NCI-H146 treated with DMSO at 0.1 percent for 48 hours (cell line): Measurements from ENCODE around the gene PLK2.

Experiments
- DNase-seq: peaks from one replicate; lab custom pipeline; 2025; ENCODE audit not compliant: unreplicated experiment; lab: John Stamatoyannopoulos, UW

PLK2 gene

DNA sequence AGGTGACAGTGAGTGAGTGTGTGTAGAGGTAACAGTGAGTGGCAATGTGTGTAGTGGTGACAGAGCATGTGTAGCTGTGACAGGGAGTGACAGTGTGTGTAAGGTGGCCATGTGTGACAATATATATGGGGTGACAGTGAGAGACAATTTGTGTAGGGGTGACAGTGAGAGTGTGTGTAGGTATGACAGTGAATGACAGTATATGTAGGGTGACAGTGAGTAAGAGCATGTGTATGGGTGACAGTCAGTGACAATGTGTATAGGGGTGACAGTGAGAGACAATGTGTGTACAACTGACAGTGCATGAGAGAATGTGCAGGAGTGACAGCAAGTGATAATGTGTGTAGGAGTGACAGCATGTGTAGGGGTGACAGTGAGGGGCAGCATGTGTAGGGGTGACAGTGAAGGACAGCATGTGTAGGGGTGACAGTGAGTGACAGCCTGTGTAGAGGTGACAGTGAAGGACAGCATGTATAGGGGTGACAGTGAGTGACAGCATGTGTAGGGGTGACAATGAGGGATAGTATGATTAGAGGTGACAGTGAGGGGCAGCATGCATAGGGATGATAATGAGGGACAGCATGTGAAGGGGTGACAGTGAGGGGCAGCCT lies 21.3 kb upstream of the PLK2 start:
- no peak for DNase-seq

- DNase-seq, result no peak
Measured at GRCh38 chr5:58477760-58478376, 18.0 kb upstream of the PLK2 start.

DNA sequence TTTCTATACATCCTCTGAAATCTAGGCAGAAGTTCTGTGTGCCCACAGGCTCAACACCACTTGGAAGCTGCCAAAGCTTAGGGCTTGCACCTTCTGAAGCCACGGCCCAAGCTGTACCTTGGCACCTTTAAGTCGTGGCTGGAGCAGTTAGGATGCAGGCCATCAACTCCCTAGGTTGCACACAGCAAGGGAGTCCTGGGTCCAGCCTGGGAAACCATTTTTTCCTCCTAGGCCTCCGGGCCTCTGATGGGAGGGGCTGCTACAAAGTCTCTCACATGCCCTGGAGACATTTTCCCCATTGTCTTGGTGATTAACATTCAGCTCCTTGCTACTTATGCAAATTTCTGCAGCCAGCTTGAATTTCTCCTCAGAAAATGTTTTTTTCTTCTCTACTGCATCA lies 15.5 kb upstream of the PLK2 start:
- DNase-seq, result no peak

- DNase-seq, result no peak
Measured at GRCh38 chr5:58469896-58470295, 10.0 kb upstream of the PLK2 start.

DNA sequence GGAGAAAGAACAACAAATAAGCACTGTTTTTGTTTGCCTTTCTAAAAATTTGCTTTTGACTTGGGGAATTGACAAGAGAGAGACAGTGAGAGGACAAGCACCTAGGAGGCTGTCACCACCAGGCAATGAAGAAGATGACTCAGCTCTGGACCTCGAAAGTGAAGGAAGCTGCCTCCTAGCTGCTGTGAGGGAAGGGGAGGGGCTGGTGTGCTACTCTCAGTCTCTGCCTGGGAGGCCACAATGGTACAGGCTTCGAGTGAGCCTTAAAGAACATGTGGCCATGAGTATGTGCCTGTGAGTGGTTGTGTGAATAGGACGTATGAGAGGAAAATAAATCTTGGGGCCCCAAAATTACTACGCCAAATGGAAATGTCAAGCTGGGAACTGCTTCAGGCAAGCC lies 7.1 kb upstream of the PLK2 start:
- DNase-seq, result no peak

DNA sequence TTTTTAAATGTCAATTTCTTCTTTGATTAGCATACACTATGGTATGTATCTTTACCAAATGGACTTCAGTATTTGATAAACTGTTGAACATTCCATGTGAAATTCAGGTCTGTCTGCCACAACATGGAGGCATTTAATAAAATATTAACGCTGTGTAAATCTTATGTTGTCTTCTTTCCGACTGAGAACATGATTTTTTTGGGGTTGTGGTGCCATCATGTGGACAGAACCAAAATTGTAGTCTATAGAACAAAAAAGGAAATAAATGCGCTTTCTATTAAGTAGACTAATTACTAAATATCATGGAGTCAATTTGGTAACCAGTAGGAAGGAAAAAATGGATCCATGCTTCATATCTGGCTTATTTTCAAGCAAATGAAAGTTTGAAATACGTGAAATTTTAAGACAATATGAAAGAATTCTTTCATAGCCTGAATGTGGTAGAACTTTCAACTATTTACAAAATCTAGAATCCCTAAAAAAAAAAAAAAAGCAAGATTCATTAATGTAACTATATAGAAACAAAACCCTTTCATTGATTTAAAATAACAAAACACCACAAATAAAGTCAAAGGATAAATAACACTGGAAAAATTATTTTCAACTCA lies 2.8 kb upstream of the PLK2 start:
- DNase-seq, result peak; percentile 31

- peak; percentile 19 for DNase-seq
Measured at GRCh38 chr5:58462154-58462553, 2.3 kb upstream of the PLK2 start.

- peak; percentile 74 for DNase-seq
Measured at GRCh38 chr5:58460732-58461286, 923 bp upstream of the PLK2 start.

DNA sequence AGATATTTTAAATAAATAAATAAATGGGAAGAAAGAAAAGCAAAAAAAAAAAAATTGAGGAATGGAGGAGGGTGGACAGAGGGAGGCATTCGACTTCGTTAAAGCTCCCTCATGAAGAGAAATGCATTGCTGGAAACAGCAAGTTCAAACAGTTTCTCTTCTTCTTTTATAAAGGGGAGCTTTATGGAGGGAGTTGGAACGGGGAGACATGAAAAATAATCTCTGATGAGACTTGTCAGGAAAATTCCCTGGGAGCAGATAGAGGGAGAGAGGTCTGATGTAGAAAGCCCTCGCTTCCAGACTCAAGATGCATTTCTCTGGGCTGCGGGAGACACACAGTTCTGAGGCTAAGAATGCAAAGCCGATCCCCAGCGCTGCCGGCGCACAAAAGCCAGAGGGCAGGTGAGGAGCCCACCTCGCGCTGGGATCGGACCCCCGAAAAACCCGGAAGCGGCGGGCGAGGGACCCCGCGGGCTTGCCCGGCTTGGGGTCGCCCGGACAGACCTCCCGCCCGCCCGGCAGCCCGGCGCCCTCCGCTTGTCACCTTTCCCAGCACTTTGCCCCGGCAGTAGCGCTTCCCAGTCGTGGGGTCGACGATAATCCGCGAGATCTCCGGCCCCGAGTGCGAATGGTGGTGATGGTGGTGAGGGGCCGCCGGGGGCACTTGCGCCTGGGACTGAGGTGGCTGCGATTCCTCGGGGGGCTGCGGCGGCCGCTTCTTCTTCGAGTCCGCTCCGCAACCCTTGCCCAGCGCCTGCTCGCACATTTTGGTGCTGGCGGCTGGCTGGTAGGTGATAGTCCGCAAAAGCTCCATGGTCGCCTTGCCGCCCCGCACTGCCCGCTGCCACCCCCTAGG lies 512 bp downstream of the PLK2 start:
- DNase-seq, result peak; percentile 16

DNA sequence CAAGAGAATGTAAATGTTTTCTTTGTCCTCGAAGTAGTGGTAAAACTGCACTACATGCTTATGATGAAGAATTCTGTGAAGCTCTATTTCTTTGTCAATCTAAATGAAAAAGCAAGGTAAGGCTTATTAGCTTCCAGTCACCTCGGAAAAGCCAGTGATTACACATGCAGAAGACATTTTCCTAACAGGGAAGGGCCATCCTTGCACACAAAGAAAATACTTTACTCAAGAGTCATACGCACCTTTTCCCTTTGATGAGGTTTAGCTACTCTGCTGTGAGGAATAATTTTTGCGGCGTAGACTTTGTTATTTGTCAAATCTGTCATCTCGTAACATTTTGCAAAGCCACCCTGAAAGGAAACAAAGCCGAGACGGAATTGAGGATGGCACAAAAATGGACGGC lies 1.1 kb downstream of the PLK2 start:
- no peak for DNase-seq

DNA sequence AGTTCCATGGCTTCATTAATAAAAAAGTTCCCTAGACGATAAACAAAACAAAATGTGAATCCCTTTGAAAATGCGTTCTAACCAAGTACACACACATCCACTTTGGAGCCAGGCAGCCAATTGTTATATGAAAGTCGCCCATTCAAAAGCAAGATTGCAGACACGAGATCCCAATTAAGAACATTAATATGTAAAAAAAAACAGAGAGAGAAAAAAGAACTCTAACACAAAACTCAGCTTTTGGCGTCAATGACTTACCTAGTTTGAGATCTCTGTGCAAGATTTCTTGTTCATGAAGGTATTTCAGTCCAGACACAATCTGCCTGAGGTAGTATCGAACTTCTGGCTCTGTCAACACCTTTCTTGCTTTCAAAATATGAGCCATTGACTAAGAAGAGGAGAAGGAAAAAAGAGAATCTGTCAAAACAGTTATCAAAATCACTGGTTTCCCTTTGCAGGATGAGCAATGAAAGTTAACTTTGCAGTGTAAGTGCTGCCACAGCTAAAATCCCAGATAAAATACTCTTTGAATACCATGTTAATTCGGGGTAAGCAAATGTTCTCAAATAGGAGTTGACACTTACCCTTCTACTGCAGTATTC lies 1.6 kb downstream of the PLK2 start:
- no peak for DNase-seq

DNA sequence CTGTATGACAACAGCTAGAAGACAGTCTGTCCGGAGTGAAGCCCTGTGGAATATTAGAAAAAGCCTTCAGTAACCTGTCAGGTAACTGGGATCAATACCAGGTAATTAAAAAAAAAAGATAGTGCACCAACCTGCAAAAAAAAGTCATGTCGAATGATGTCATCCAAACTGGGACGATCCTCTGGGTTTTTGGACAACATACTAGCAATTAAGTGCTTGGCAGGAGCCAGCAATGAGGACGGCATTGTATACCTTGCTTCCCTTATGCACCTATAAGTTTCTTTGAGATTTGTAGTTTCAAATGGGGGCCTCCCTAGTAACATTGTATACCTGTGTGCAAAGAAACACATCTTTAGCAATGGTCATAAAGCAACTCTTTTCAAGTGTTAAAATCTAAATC lies 2.8 kb downstream of the PLK2 start:
- no peak for DNase-seq

DNA sequence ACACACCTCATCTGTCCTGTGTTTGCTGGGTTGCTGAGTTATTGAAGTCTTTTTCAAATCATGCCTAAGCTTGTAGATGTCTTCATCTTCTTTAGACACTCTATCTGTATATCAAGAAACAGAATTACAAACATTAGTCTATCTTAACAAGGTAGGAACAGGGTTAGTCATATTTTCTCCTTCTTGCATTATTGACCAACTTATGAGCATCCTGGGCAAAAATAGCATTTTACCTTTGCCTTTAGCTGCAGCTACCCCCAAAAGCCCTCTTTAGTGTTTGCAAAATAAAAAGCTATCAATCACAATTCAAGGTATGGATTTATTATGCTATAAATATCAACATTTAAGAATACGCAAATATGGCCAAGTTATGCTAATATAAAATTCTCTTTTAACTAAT lies 3.4 kb downstream of the PLK2 start:
- no peak for DNase-seq

- DNase-seq, result no peak
Measured at GRCh38 chr5:58456026-58456425, 3.9 kb downstream of the PLK2 start.

- no peak for DNase-seq
Measured at GRCh38 chr5:58455480-58455879, 4.4 kb downstream of the PLK2 start.

DNA sequence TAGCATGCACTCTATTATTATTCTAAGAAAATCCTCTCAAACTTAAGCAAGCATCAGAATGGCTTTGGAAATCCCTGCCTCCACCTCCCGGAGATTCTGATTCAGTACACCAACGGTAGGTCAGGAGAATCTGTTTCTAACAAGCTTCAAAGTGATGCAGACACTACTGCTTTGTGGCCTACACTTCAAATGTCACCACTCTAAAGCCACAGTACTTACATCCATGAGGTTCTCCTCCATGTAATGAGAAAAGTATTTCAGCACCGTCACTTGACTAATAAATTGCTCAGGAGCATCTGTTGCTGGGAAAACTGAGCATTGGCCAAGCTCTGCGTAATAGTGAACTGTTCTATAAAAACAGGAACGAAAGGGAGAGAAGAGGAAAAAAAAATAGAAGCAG lies 4.8 kb downstream of the PLK2 start:
- DNase-seq, result no peak

GRCh38 chr5:58454025-58454424 lies 5.9 kb downstream of the PLK2 start:
- no peak for DNase-seq

- no peak for DNase-seq
Measured at GRCh38 chr5:58453306-58453705, 6.6 kb downstream of the PLK2 start.

GRCh38 chr5:58452566-58453258 lies 7.2 kb downstream of the PLK2 start:
- DNase-seq, result no peak

DNA sequence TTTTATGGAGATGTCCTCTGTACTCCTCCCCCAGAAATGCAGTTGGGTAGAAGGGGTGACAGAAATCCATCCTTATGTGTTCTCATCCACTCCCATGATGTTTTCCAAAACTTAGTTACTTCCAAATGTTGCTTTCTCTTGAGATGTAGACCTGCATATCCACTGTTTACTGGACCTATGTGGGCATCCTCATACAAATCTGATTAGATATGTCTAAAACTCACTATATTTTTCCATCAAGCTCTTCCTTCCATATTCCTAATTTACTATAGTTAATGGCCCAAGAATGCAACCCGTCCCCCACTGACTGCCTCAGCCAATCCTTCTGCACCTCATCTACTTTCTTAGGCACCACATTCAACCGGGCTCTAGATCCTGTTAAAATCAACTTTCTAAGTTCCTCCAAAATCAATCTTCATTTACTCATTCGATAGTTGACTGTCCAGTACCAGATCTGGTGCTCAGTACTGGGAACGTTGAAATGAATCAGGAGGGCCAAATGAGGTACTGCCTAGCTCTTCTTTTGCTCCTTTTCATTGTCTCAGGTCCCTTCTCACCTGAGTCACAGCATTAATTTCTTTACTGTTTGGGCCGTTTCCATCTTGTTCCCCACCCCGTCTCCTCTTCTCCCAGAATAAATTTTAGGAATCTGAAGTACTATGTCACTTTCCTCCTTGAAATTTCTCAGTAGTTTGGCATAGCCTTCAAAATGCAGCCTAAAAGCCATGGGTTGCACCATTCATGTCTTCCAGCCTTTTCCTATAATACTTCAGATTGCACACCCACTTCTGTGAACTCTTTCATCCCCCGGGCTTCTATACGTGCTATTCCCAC lies 7.9 kb downstream of the PLK2 start:
- no peak for DNase-seq
